Keratinocyte (primary cell): ENCODE data around the gene UBE3A. TPM values are rescaled to one million over a fixed set of nuclear protein-coding genes. Genes with fewer than 3 reads are reported as not detected.

Source experiments
- DNase-seq: peaks from one replicate; pipeline ENCODE4 v3.0.0-alpha.2; 2011; ENCODE audit warnings: low read depth, missing footprints, low spot score
- FAIRE-seq: peaks from 2 replicates; lab custom pipeline; 2011; peaks lifted over from hg19 to GRCh38; lab: Jason Lieb, UNC
- H2AFZ ChIP-seq: 2 replicates; pipeline ENCODE4 v1.6.0; 2012; ENCODE audit warnings: low read length, control low read depth, inconsistent platforms; ENCODE audit not compliant: control insufficient read depth
- H3K27ac ChIP-seq: 2 replicates; pipeline ENCODE4 v1.5.1; 2011; ENCODE audit warnings: low read length; ENCODE audit not compliant: control insufficient read depth, insufficient read depth
- H3K27me3 ChIP-seq: 3 replicates; pipeline ENCODE4 v1.6.0; 2011; ENCODE audit warnings: low read length; ENCODE audit not compliant: control insufficient read depth, insufficient read depth; ENCODE audit errors: extremely low read depth
- H3K36me3 ChIP-seq, 2 experiments: 2 replicates in 1 of 2; 3 replicates in 1 of 2; pipeline ENCODE4 v1.5.1; 2011; ENCODE audit warnings: low read length in 2 of 2, mild to moderate bottlenecking in 1 of 2; ENCODE audit not compliant: control insufficient read depth in 2 of 2, insufficient read depth in 2 of 2; ENCODE audit errors: extremely low read depth in 1 of 2
- H3K4me1 ChIP-seq: 3 replicates; pipeline ENCODE4 v1.5.1; 2011; ENCODE audit warnings: low read length; ENCODE audit not compliant: control insufficient read depth, insufficient read depth; ENCODE audit errors: extremely low read depth
- H3K4me2 ChIP-seq: 3 replicates; pipeline ENCODE4 v1.6.0; 2011; ENCODE audit warnings: low read depth, low read length; ENCODE audit not compliant: control insufficient read depth, insufficient read depth; ENCODE audit errors: extremely low read depth
- H3K4me3 ChIP-seq, 3 experiments: fragments of 200-600 bp in 1 of 3; sonication (generic) in 1 of 3; 2 replicates in 2 of 3; 3 replicates in 1 of 3; pipeline ENCODE4 v1.5.1; 2011 to 2016; ENCODE audit warnings: low read length in 3 of 3, mild to moderate bottlenecking in 3 of 3, control low read depth in 2 of 3, inconsistent platforms in 1 of 3, low read depth in 1 of 3, mixed read lengths in 1 of 3, mixed run types in 1 of 3, moderate library complexity in 1 of 3; ENCODE audit not compliant: control insufficient read depth in 2 of 3, insufficient read depth in 2 of 3; ENCODE audit errors: extremely low read depth in 1 of 3
- H3K79me2 ChIP-seq: 2 replicates; pipeline ENCODE4 v1.6.0; 2012; ENCODE audit warnings: low read length; ENCODE audit not compliant: control insufficient read depth, insufficient read depth
- H3K9ac ChIP-seq: 3 replicates; pipeline ENCODE4 v1.6.0; 2011; ENCODE audit warnings: low read length; ENCODE audit not compliant: control insufficient read depth, insufficient read depth; ENCODE audit errors: extremely low read depth
- H3K9me1 ChIP-seq: 3 replicates; pipeline ENCODE4 v1.6.0; 2011; ENCODE audit warnings: low read length; ENCODE audit not compliant: control insufficient read depth, insufficient read depth; ENCODE audit errors: extremely low read depth
- H3K9me3 ChIP-seq: 2 replicates; pipeline ENCODE4 v1.5.1; 2012; ENCODE audit warnings: low read depth, low read length; ENCODE audit not compliant: control insufficient read depth
- H4K20me1 ChIP-seq: 3 replicates; pipeline ENCODE4 v1.6.0; 2011; ENCODE audit warnings: low read length; ENCODE audit not compliant: control insufficient read depth, insufficient read depth; ENCODE audit errors: extremely low read depth
- dilution Hi-C: fragments of 300-500 bp; cut with MboI; formaldehyde crosslinking; loops from one replicate; pipeline ENCODE4 v1.7.0; 2020; ENCODE audit warnings: low sequenced_read_pairs; ENCODE audit not compliant: extremely low pct_ligation_motif_present
- polyA plus RNA-seq, 5 experiments: library from polyadenylated mRNA; depleted of rRNA in 3 of 5; stranded (reverse) in 3 of 5; stranded (forward) in 1 of 5; unstranded in 1 of 5; fragments of >200 nt; gene quantifications; 1 replicate in 1 of 5; 2 replicates in 3 of 5; 3 replicates in 1 of 5; pipeline versions ENCODE4 v1.2.1 to v1.2.3, GENCODE V29; 2011 to 2012; ENCODE audit warnings: missing spikeins in 2 of 5, low read depth in 1 of 5, low replicate concordance in 1 of 5
- TF ChIP-seq, protein P1 (sequence below), 3 experiments: IDR thresholded peaks in 1 of 3; conservative IDR thresholded peaks in 1 of 3; optimal IDR thresholded peaks in 1 of 3; 2 replicates in 2 of 3; 3 replicates in 1 of 3; pipeline versions ENCODE3 to v1.5.1; 2011; ENCODE audit warnings: low read length in 3 of 3, mild to moderate bottlenecking in 3 of 3, moderate library complexity in 2 of 3, control low read depth in 1 of 3, inconsistent platforms in 1 of 3; ENCODE audit not compliant: insufficient read depth in 2 of 3; ENCODE audit errors: extremely low read depth in 1 of 3

The UBE3A gene
- polyA plus RNA-seq, 1 donor (not counting 4 experiments of a cell fraction or from before 2014, with no cell fraction given): 45.0 TPM

- H3K27ac ChIP-seq: no peak overlapping the region
- no peaks in the 10 kb centered on the region for H3K27me3 ChIP-seq
- H2AFZ ChIP-seq: no peak overlapping the region
- TF ChIP-seq, protein P1, sequence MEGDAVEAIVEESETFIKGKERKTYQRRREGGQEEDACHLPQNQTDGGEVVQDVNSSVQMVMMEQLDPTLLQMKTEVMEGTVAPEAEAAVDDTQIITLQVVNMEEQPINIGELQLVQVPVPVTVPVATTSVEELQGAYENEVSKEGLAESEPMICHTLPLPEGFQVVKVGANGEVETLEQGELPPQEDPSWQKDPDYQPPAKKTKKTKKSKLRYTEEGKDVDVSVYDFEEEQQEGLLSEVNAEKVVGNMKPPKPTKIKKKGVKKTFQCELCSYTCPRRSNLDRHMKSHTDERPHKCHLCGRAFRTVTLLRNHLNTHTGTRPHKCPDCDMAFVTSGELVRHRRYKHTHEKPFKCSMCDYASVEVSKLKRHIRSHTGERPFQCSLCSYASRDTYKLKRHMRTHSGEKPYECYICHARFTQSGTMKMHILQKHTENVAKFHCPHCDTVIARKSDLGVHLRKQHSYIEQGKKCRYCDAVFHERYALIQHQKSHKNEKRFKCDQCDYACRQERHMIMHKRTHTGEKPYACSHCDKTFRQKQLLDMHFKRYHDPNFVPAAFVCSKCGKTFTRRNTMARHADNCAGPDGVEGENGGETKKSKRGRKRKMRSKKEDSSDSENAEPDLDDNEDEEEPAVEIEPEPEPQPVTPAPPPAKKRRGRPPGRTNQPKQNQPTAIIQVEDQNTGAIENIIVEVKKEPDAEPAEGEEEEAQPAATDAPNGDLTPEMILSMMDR (optimal IDR thresholded peaks at IDR 0.05 in 1 of 3, IDR thresholded peaks at IDR 0.05 in 1 of 3, conservative IDR thresholded peaks at IDR 0.05 in 1 of 3; ENCODE audit: extremely low read depth in 1 of 3, insufficient read depth in 2 of 3, low read length in 3 of 3): no peak
- FAIRE-seq: no peak
- DNase-seq: no peak
- H3K4me3 ChIP-seq: no peak overlapping the region
- dilution Hi-C loops: no loop called here
- H3K9me1 ChIP-seq: no peaks in the 10 kb centered on the region
- H3K9ac ChIP-seq: no peak overlapping the region
- H3K4me1 ChIP-seq: no peaks in the 10 kb centered on the region
- H3K4me2 ChIP-seq: no peak overlapping the region
- no peaks in the 10 kb centered on the region for H3K9me3 ChIP-seq
- no peaks in the 10 kb centered on the region for H4K20me1 ChIP-seq
- H3K79me2 ChIP-seq: peaks cover 27% of the 10 kb centered on the region
- H3K36me3 ChIP-seq: peaks cover 0 to 3% of the 10 kb centered on the region in 2 experiments
Observed at GRCh38 chr15:25362545-25362944, 76.3 kb downstream of the UBE3A start.

- no peaks in the 10 kb centered on the region for H3K27me3 ChIP-seq
- DNase-seq (no peak), FAIRE-seq (no peak)
- no peaks in the 10 kb centered on the region for H3K9me3 ChIP-seq
- no peak overlapping the region for H3K27ac ChIP-seq
- TF ChIP-seq, protein P1 (optimal IDR thresholded peaks at IDR 0.05 in 1 of 3, IDR thresholded peaks at IDR 0.05 in 1 of 3, conservative IDR thresholded peaks at IDR 0.05 in 1 of 3; ENCODE audit: extremely low read depth in 1 of 3, insufficient read depth in 2 of 3, low read length in 3 of 3): no peak
- H4K20me1 ChIP-seq: no peaks in the 10 kb centered on the region
- peaks cover 3 to 5% of the 10 kb centered on the region in 2 experiments for H3K36me3 ChIP-seq
- H3K4me2 ChIP-seq: no peak overlapping the region
- H2AFZ ChIP-seq: no peak overlapping the region
- H3K9me1 ChIP-seq: peaks cover 2% of the 10 kb centered on the region
- no peak overlapping the region for H3K4me3 ChIP-seq
- H3K4me1 ChIP-seq: peaks cover 17% of the 10 kb centered on the region
- H3K79me2 ChIP-seq: peaks cover 19% of the 10 kb centered on the region
- no peak overlapping the region for H3K9ac ChIP-seq
- dilution Hi-C loops: no loop called here
Observed at GRCh38 chr15:25347707-25348106, 91.1 kb downstream of the UBE3A start.
